Activated CD8-positive, alpha-beta memory T cell treated with anti-CD3 and anti-CD28 coated beads for 36 hours (primary cell): ENCODE results near the gene SMG1. TPM values are rescaled to one million over a fixed set of nuclear protein-coding genes. Genes with fewer than 3 reads are reported as not detected.
"Not testable (repeated sequence)": the region's sequence is repeated elsewhere in the genome, so short reads cannot be mapped to it uniquely, and the experiment has no call there.

Experiments used
- CTCF ChIA-PET: fragments of 350-600 bp; sonication (Branson Sonifier 250); formaldehyde crosslinking; loops from one replicate; lab custom pipeline; 2021; ENCODE audit warnings: antibody characterized with exemption; lab: Charles Lee
- POLR2A ChIA-PET: fragments of 350-600 bp; sonication (Branson Sonifier 250); formaldehyde crosslinking; loops from one replicate; lab custom pipeline; 2021; ENCODE audit warnings: antibody characterized with exemption; lab: Charles Lee
- total RNA-seq, 2 experiments: library from RNA; stranded (reverse); gene quantifications; one replicate each; pipeline ENCODE4 v1.2.3, GENCODE V29; 2021

SMG1 gene
- total RNA-seq, 2 experiments from 2014 or later: 92.9 to 99.2 TPM

- CTCF ChIA-PET, POLR2A ChIA-PET: not testable (repeated sequence)
Observed at GRCh38 chr16:18869043-18869771, 57.0 kb downstream of the SMG1 start.

- CTCF ChIA-PET, POLR2A ChIA-PET: not testable (repeated sequence)
Observed at GRCh38 chr16:18866277-18866823, 59.9 kb downstream of the SMG1 start.

GRCh38 chr16:18862891-18863290, 63.3 kb downstream of the SMG1 start:
- POLR2A ChIA-PET, CTCF ChIA-PET: not testable (repeated sequence)

DNA sequence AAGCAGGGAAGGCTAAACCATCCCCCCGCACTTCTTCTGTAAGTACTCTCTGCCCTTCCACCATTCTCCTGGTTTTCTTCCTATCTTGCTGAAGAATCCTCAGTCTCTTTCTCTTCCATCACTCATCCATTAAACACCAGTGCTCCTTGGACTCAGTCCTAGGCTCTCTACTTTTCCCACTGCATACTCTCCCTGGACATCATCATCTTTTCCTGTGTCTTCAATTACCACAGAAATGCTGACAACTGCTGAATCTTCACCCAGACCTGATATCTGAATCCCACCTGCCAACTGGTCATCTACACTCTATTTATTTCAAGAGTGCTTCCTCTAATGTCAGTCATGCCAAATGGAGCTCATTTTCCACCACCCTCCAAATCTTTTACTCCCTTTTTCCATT, 71.0 kb downstream of the SMG1 start:
- ChIA-PET POLR2A (no interaction called here), CTCF (no interaction called here)

DNA sequence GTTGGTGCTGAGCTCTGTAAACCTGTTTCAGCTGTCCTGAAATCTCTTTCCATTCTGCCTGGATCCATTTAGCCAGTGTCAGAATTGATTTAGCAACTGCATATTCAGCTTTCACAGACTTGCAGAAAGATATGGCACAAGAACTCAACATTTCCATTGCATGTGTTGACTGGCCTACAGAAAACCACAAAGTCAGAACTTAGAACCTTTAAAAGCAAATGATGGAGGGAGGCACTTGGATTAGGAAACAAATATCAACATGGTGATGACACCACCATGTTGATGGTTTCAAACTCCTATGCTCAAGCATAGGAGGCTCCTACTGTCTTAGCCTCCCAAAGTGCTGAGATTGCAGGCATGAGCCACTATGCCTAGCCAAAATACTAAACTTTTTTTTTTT, 72.5 kb downstream of the SMG1 start:
- ChIA-PET POLR2A (interaction anchor here (0.6 kb wide), 1 partner anchor 50 kb away, joined by 6 read pairs; no protein-coding TSS in a partner anchor), CTCF (interaction anchor here (0.6 kb wide), 1 partner anchor 112 kb away, joined by 3 read pairs; no protein-coding TSS in a partner anchor)

GRCh38 chr16:18852647-18853046, 73.6 kb downstream of the SMG1 start:
- CTCF ChIA-PET: no interaction called here
- POLR2A ChIA-PET: interaction anchor here (0.5 kb wide), 1 partner anchor 11 kb away, joined by 6 read pairs; no protein-coding TSS in a partner anchor

DNA sequence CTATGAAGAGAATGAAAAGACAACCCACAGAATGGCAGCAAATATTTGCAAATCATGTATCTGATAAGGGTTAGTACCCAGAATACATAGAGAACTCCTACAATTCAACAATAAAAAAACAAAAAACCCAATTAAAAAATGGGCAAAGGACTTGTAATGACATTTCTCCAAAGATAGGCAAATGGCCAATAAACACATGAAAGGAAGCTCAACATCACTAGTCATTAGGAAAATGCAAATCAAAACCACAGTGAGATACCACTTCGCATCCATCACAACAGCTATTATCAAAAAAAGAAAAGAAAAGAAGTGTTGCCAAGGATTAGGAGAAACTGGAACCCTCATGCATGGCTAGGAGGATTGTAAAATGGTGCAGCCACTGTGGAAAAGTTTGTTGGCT, 79.8 kb downstream of the SMG1 start:
- ChIA-PET CTCF (no interaction called here), POLR2A (no interaction called here)

GRCh38 chr16:18842565-18842964, 83.6 kb downstream of the SMG1 start:
- ChIA-PET POLR2A (no interaction called here), CTCF (interaction anchor here (1.1 kb wide), 1 partner anchor 41 kb away, joined by 3 read pairs; the partner anchor contains the start of gene ARL6IP1)

DNA sequence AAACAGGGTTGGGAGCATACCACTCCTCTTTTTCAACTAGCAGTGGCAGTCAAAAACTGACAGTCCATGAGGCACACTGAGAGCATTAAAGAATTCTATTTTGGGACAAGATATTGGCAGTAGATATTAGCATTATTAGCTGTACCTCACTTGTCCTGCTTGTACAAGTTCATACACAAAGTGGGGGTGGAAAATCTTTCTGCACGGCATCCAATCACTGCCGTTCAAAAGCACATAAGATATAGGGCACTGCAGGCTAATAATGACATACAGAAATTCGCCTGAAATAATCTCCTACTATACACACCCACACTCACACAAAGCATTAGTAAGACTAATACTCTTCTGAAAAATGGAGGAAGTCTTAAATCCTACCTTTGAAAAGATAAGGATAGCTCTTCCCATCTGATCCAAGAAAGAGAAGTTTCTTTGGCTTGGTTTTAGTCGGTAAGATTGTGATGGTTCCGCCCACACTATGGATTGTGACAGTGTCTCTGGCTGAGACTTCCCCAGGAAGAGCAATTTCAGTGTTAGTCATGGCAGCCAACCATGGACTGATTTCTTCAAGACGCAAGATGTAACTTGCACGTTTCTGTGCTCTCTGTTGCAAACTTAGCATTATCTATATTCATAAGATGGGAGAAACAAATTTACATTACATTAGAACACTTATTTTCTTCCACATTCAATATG, 84.2 kb downstream of the SMG1 start:
- ChIA-PET POLR2A (no interaction called here), CTCF (interaction anchor here (1.1 kb wide), 1 partner anchor 40 kb away, joined by 3 read pairs; the partner anchor contains the start of gene ARL6IP1)

GRCh38 chr16:18839555-18839954, 86.7 kb downstream of the SMG1 start:
- POLR2A ChIA-PET: no interaction called here
- CTCF ChIA-PET: no interaction called here

GRCh38 chr16:18836702-18837101, 89.5 kb downstream of the SMG1 start:
- ChIA-PET CTCF (interaction anchor here (1.2 to 1.7 kb wide), 3 partner anchors 12 to 35 kb away, joined by 3 to 5 read pairs (median 3); partner anchors contain the start of gene ARL6IP1), POLR2A (no interaction called here)

DNA sequence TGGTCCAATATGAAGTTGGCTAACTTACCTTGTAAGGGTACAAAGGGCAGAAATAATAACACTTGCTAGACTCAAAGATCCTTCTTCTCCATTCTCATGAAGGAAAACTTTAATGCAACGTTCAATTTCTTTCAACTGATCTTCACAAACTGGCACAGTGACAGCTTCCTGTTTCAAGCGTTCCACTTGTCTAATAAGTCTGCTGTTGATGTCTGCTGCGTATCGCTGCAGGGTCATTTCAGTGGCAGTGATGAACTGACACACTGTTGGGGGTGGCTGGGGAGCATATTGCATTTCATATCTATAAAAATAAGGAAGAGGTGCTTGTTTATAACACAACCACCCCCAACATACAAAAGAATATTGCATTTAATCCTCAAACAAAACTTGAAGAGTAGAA, 91.3 kb downstream of the SMG1 start:
- POLR2A ChIA-PET: no interaction called here
- CTCF ChIA-PET: interaction anchor here (0.5 to 1.7 kb wide), 2 partner anchors 10 to 31 kb away, joined by 3 to 5 read pairs; no protein-coding TSS in a partner anchor

GRCh38 chr16:18833707-18834505, 92.3 kb downstream of the SMG1 start:
- ChIA-PET POLR2A (no interaction called here), CTCF (no interaction called here)

- CTCF ChIA-PET: interaction anchor here (0.9 kb wide), 1 partner anchor 31 kb away, joined by 3 read pairs; no protein-coding TSS in a partner anchor
- POLR2A ChIA-PET: no interaction called here
Observed at GRCh38 chr16:18832613-18833012, 93.6 kb downstream of the SMG1 start.

- POLR2A ChIA-PET: no interaction called here
- CTCF ChIA-PET: interaction anchor here (0.9 kb wide), 1 partner anchor 30 kb away, joined by 3 read pairs; no protein-coding TSS in a partner anchor
Observed at GRCh38 chr16:18832006-18832405, 94.2 kb downstream of the SMG1 start.

GRCh38 chr16:18829251-18829650, 97.0 kb downstream of the SMG1 start:
- POLR2A ChIA-PET: no interaction called here

GRCh38 chr16:18827890-18828289, 98.3 kb downstream of the SMG1 start:
- ChIA-PET POLR2A (no interaction called here), CTCF (no interaction called here)

More at GRCh38 chr16:18829251-18829650, 97.0 kb downstream of the SMG1 start:
- CTCF ChIA-PET: interaction anchor here (1.0 kb wide), 1 partner anchor 11 kb away, joined by 4 read pairs; no protein-coding TSS in a partner anchor

DNA sequence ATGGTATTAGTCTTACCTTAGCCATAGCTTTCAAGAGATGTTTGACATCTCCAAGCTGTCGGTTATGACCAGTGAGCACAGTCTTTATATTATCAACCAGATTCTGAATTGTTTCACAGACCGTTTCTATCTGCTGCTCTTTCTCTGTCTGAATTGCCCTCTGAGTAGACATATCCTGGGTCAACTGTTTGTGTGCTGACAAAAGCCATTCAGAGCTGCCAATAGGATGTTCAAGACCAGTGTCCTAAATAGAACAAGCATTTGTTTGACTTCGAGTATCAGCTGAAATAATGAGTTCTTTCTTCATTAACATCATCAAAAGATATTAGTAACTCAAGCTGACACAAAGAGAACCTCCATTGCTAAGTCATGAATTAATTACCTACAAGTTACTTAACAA, 109.9 kb downstream of the SMG1 start:
- ChIA-PET POLR2A (no interaction called here), CTCF (interaction anchor here (2.0 kb wide), 1 partner anchor 14 kb away, joined by 6 read pairs; no protein-coding TSS in a partner anchor)

DNA sequence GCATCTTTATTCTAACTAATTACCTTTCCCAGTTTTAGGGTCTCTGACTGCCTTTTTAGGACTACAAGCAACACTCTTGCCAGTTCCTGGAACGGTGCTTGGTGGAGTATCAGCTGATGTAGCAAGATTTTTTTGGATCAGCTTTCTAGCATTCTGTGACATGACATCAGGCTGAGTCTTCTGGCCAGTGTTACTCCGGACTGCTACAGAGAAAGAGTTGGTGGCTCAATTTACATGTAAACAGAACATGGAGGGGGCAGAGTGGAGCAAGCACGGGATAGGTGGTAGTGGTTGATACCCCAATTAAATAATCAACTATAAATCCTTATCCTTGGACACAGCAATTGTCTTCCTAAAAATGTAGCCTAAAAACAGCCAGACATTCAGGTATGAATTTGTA, 114.3 kb downstream of the SMG1 start:
- ChIA-PET CTCF (no interaction called here), POLR2A (no interaction called here)
